PC-3 (cell line): ENCODE data around the gene TRUB1. TPM values are rescaled to one million over a fixed set of nuclear protein-coding genes. Genes with fewer than 3 reads are reported as not detected.

Experiments used
- ATAC-seq: fragments of 200-7000 bp; cut with Tn5 transposase; 2 replicates; pipeline ENCODE4 v1.9.1; 2020; ENCODE audit warnings: mild to moderate bottlenecking, moderate library complexity
- BruUV-seq: library from RNA; stranded (reverse); fragments of 400-500 nt; replicated peaks from 2 replicates; lab custom pipeline; 2021; lab: Mats Ljungman, UMichigan
- CTCF ChIA-PET: fragments of 300-600 bp; sonication (Branson Sonifier 250); formaldehyde crosslinking; loops from one replicate; lab custom pipeline; 2022; ENCODE audit warnings: antibody characterized with exemption; lab: Charles Lee
- POLR2A ChIA-PET: fragments of 300-600 bp; sonication (Branson Sonifier 250); formaldehyde crosslinking; loops from one replicate; lab custom pipeline; 2022; ENCODE audit warnings: antibody characterized with exemption; ENCODE audit not compliant: unreplicated experiment; lab: Charles Lee
- DNase-seq: peaks from one replicate; pipeline ENCODE4 v3.0.0-alpha.2; 2015
- H2AFZ ChIP-seq: fragments of 300-600 bp; sonication (generic); 2 replicates; pipeline ENCODE4 v1.6.0; 2016; ENCODE audit warnings: antibody characterized with exemption, low read length
- H3F3A ChIP-seq: fragments of 300-600 bp; sonication (generic); one replicate; pipeline ENCODE4 v1.6.0; 2017; ENCODE audit warnings: antibody characterized with exemption, low read length, control low read depth, mild to moderate bottlenecking; ENCODE audit not compliant: unreplicated experiment
- H3K27ac ChIP-seq: fragments of 300-600 bp; sonication (generic); 2 replicates; pipeline ENCODE4 v1.5.1; 2016; ENCODE audit warnings: mild to moderate bottlenecking, low read length
- H3K27me3 ChIP-seq: fragments of 300-600 bp; sonication (generic); 2 replicates; pipeline ENCODE4 v1.6.1; 2016; ENCODE audit warnings: low read length, mixed read lengths
- H3K36me3 ChIP-seq: fragments of 300-600 bp; sonication (generic); 2 replicates; pipeline ENCODE4 v1.6.1; 2016; ENCODE audit warnings: low read depth, mixed run types, low read length, mixed read lengths
- H3K4me1 ChIP-seq: fragments of 300-600 bp; sonication (generic); 2 replicates; pipeline ENCODE4 v1.5.1; 2016; ENCODE audit warnings: low read length; ENCODE audit not compliant: insufficient read depth
- H3K4me2 ChIP-seq: fragments of 300-600 bp; sonication (generic); 2 replicates; pipeline ENCODE4 v1.6.0; 2016; ENCODE audit warnings: low read length
- H3K4me3 ChIP-seq: fragments of 300-600 bp; sonication (generic); 2 replicates; pipeline ENCODE4 v1.5.1; 2016; ENCODE audit warnings: mild to moderate bottlenecking, low read length, mixed read lengths
- H3K79me2 ChIP-seq: fragments of 300-600 bp; sonication (generic); 2 replicates; pipeline ENCODE4 v1.6.1; 2017; ENCODE audit warnings: low read length, mixed read lengths
- H3K9ac ChIP-seq: fragments of 300-600 bp; sonication (generic); 2 replicates; pipeline ENCODE4 v1.6.0; 2016; ENCODE audit warnings: mild to moderate bottlenecking, low read length
- H3K9me2 ChIP-seq: fragments of 300-600 bp; sonication (generic); replicated peaks from 2 replicates; pipeline ENCODE4 v1.6.1; 2016; ENCODE audit warnings: mixed run types, low read length, mixed read lengths
- H3K9me3 ChIP-seq: fragments of 300-600 bp; sonication (generic); 2 replicates; pipeline ENCODE4 v1.6.1; 2016; ENCODE audit warnings: low read length, mixed read lengths
- H4K20me1 ChIP-seq: fragments of 300-600 bp; sonication (generic); 2 replicates; pipeline ENCODE4 v1.6.1; 2016; ENCODE audit warnings: low read length, mixed read lengths
- CTCF ChIP-seq: fragments of 300-600 bp; sonication (generic); conservative IDR thresholded peaks from 2 replicates; pipeline ENCODE4 v1.5.1; 2017; ENCODE audit warnings: antibody characterized with exemption, low read depth, mild to moderate bottlenecking, low read length
- EZH2 ChIP-seq: fragments of 300-600 bp; sonication (generic); IDR thresholded peaks from one replicate; pipeline ENCODE4 v1.6.1; 2017; ENCODE audit warnings: antibody characterized with exemption, mild to moderate bottlenecking, low read length; ENCODE audit not compliant: unreplicated experiment
- EZH2phosphoT487 ChIP-seq: fragments of 300-600 bp; sonication (generic); IDR thresholded peaks from 2 replicates; pipeline ENCODE4 v1.6.1; 2018; ENCODE audit warnings: mild to moderate bottlenecking, antibody characterized with exemption, low read length, borderline replicate concordance
- intact Hi-C: fragments of 100-400 bp; cut with micrococcal nuclease; formaldehyde crosslinking; loops from 2 replicates; pipeline ENCODE4 v1.9.0; 2023
- total RNA-seq: library from RNA; depleted of rRNA; stranded (reverse); fragments of >200 nt; gene quantifications from 2 replicates; pipeline ENCODE4 v1.2.3, GENCODE V29; 2014

The TRUB1 gene
- total RNA-seq, 1 experiment from 2014 or later, result 28.0 TPM

- Histone ChIP-seq H3K36me3 (no peaks in the 10 kb centered on the region), H3F3A (no peaks in the 10 kb centered on the region), H3K4me2 (no peak overlapping the region), H3K27me3 (no peaks in the 10 kb centered on the region), H3K9me2 (no peaks in the 10 kb centered on the region), H4K20me1 (no peaks in the 10 kb centered on the region), H3K9me3 (no peaks in the 10 kb centered on the region), H2AFZ (no peak overlapping the region), H3K9ac (no peak overlapping the region), H3K79me2 (no peaks in the 10 kb centered on the region), H3K4me1 (no peaks in the 10 kb centered on the region), H3K27ac (no peak overlapping the region), H3K4me3 (no peak overlapping the region)
- POLR2A ChIA-PET, result no interaction called here
- ATAC-seq (no peak), DNase-seq (no peak)
- BruUV-seq, result no TSS peak
- CTCF ChIA-PET, result no interaction called here
- intact Hi-C loops, result no loop called here
- TF ChIP-seq CTCF (no peak), EZH2 (no peak), EZH2phosphoT487 (no peak)
These were observed 57.7 kb downstream of the TRUB1 start for GRCh38 chr10:114995468-114996247.

GRCh38 chr10:114996542-114996941 is 58.5 kb downstream of the TRUB1 start:
- TF ChIP-seq EZH2phosphoT487 (no peak), EZH2 (no peak), CTCF (no peak)
- CTCF ChIA-PET, result no interaction called here
- no peaks in the 10 kb centered on the region for H3K9me2 ChIP-seq
- H3F3A ChIP-seq, result no peaks in the 10 kb centered on the region
- no peak for ATAC-seq
- H3K9ac ChIP-seq, result no peak overlapping the region
- no peak overlapping the region for H3K4me2 ChIP-seq
- no peak overlapping the region for H3K4me3 ChIP-seq
- no peak overlapping the region for H3K27ac ChIP-seq
- no TSS peak for BruUV-seq
- H2AFZ ChIP-seq, result no peak overlapping the region
- no peaks in the 10 kb centered on the region for H3K27me3 ChIP-seq
- no peaks in the 10 kb centered on the region for H3K79me2 ChIP-seq
- intact Hi-C loops, result no loop called here
- H3K9me3 ChIP-seq, result no peaks in the 10 kb centered on the region
- H3K4me1 ChIP-seq, result no peaks in the 10 kb centered on the region
- POLR2A ChIA-PET, result no interaction called here
- no peaks in the 10 kb centered on the region for H4K20me1 ChIP-seq
- H3K36me3 ChIP-seq, result no peaks in the 10 kb centered on the region
- DNase-seq, result no peak

DNA sequence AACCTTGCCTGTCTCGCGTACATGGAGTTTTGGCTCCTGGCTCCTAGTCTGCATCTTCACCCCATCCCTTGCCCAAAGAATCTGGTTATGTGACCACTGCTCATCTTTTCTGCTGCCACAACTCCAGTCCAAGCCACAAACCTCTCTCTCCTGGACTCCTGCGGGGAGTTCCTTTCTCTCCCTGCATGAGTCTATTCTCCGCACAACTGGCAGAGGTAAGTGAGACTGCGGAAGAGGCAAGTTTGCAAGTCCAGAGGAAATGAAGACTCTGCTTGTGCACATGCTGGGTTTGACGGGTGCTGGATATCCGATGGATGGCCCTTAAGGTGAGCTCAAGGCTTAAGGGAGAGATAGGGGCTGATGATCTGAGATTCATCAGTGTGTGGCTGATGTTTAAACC is 61.0 kb downstream of the TRUB1 start:
- no TSS peak for BruUV-seq
- no peak overlapping the region for H2AFZ ChIP-seq
- intact Hi-C loops, result no loop called here
- no peak overlapping the region for H3K4me2 ChIP-seq
- ChIA-PET POLR2A (no interaction called here), CTCF (no interaction called here)
- no peak for ATAC-seq
- DNase-seq, result no peak
- no peaks in the 10 kb centered on the region for H3K9me3 ChIP-seq
- H3K27ac ChIP-seq, result no peak overlapping the region
- H3F3A ChIP-seq, result no peaks in the 10 kb centered on the region
- no peaks in the 10 kb centered on the region for H3K27me3 ChIP-seq
- H3K36me3 ChIP-seq, result no peaks in the 10 kb centered on the region
- H3K9ac ChIP-seq, result no peak overlapping the region
- no peak overlapping the region for H3K4me3 ChIP-seq
- H3K79me2 ChIP-seq, result no peaks in the 10 kb centered on the region
- no peaks in the 10 kb centered on the region for H3K9me2 ChIP-seq
- TF ChIP-seq CTCF (no peak), EZH2 (no peak), EZH2phosphoT487 (no peak)
- H4K20me1 ChIP-seq, result no peaks in the 10 kb centered on the region
- H3K4me1 ChIP-seq, result no peaks in the 10 kb centered on the region
